Uterus (tissue), 2 donors: ENCODE measurements around the gene PJVK.

Experiments used
- POLR2A ChIP-seq, 2 donors: fragments of 450-650 bp; IDR thresholded peaks; one replicate each; pipeline ENCODE4 v1.6.1; 2016; ENCODE audit warnings: antibody characterized with exemption in 2 of 2, mild to moderate bottlenecking in 1 of 2, moderate library complexity in 1 of 2
- TF ChIP-seq, protein P1 (sequence below), 4 experiments: fragments of 200-600 bp in 2 of 4; fragments of 450-650 bp in 2 of 4; sonication (generic) in 2 of 4; IDR thresholded peaks; one replicate each; pipeline ENCODE4 v1.5.1; 2016 to 2019; ENCODE audit warnings: antibody characterized with exemption in 4 of 4, mild to moderate bottlenecking in 2 of 4, moderate library complexity in 1 of 4

DNA sequence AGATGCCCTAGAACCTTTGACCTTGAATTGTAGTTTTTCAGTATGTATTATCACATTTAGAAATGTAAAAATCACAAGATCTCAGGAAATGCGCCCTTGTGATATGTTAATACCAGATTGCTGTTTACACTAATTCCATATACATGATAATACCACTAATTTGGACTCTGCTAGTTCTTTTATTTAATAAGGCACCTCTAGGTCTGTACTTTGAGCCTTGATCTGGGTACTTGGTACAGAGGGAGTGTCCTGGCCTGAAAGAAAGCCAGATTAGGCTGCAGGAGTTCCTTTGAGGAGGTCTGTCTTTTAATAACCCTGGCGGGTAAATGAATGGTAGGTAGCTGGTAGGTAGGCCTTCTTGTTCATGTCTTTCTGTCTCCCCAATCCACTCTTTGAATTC lies 55.3 kb downstream of the PJVK start:
- TF ChIP-seq, protein P1, sequence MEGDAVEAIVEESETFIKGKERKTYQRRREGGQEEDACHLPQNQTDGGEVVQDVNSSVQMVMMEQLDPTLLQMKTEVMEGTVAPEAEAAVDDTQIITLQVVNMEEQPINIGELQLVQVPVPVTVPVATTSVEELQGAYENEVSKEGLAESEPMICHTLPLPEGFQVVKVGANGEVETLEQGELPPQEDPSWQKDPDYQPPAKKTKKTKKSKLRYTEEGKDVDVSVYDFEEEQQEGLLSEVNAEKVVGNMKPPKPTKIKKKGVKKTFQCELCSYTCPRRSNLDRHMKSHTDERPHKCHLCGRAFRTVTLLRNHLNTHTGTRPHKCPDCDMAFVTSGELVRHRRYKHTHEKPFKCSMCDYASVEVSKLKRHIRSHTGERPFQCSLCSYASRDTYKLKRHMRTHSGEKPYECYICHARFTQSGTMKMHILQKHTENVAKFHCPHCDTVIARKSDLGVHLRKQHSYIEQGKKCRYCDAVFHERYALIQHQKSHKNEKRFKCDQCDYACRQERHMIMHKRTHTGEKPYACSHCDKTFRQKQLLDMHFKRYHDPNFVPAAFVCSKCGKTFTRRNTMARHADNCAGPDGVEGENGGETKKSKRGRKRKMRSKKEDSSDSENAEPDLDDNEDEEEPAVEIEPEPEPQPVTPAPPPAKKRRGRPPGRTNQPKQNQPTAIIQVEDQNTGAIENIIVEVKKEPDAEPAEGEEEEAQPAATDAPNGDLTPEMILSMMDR (IDR thresholded peaks at IDR 0.05): no peak
- TF ChIP-seq POLR2A (IDR thresholded peaks at IDR 0.05): no peak
